DMS 273 (cell line): Measurements from ENCODE around the gene ZNF345.

Experiments
- DNase-seq: peaks from one replicate; lab custom pipeline; 2025; ENCODE audit not compliant: unreplicated experiment; lab: John Stamatoyannopoulos, UW

ZNF345 gene

DNA sequence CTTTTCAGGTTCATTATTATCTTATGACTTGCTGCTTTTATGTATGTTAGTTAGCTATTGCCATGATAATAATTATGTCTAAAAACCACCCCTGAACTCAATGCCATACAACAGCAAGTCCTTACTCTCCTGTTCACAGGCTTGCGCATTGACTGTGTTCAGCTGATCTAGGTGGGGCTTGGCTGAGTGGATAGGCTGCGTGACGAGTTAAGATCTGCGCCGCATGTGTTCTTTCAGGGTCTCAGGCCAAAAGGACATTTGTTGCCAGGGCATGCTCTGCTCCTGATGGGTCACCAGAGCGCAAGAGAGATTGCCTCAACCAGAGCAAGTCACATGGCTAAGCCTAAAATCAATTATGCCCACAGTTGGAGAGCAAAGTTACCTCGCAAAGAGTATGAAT is 66.3 kb downstream of the ZNF345 start:
- DNase-seq, result peak; percentile 41

DNA sequence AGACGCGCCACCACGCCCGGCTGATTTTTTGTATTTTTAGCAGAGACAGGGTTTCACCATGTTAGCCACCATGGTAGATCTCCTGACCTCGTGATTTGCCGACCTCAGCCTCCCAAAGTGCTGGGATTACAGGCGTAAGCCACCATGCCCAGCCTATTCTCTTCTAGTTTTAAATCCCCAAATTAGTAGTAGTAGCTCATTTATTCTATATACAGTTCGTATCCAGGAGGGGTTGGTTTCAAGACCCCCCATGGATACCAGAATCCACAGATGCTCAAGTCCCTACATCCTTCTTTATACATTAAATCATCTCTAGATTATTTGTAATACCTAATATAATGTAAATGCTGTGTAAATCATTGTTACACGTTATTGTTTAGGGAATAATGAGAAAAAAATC is 67.4 kb downstream of the ZNF345 start:
- no peak for DNase-seq
